GM21619 (cell line): ENCODE measurements around the gene BOD1.
A peak's percentile ranks its signal among the peaks of the same experiment; 100 is the strongest.

ENCODE experiments used
- ATAC-seq: cut with Tn5 transposase; IDR thresholded peaks from one replicate; pipeline ENCODE4 v1.9.1; 2021; ENCODE audit not compliant: unreplicated experiment

Gene BOD1

GRCh38 chr5:173581408-173582215 lies 34.8 kb downstream of the BOD1 start:
- peak; percentile 56 for ATAC-seq

DNA sequence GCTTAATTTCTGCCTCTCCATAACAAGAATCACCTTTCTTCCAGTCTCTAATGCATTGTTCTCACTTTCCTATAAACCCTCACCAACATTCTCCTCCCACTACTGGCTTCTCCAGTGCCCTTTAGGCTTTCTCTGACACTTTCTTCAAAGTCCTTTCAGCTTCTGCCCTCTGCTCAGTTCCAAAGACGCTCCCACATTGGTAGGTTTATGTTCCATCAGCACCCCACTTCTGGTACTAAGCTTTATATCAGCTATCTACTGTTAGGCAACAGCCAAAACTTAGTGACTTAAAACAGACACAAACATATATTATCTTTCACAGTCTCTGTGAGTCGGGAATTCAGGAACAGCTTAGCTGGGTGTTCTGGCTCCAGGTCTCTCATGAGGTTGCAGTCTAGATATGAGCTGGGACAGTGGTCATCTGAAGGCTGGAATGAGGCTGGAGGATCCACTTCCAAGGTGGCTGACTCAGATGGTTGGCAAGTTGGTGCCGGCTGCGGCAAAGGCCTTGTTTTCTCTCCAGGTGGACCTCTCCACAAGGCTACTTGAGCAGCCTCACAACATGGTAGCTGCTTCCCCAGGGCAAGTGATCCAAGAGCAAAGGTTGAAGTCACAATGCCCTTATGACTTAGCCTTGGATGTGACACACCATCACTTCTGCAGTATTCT lies 37.4 kb downstream of the BOD1 start:
- ATAC-seq, result no peak

- no peak for ATAC-seq
Observed at GRCh38 chr5:173577817-173578216, 38.6 kb downstream of the BOD1 start.

- ATAC-seq, result no peak
Observed at GRCh38 chr5:173577166-173577565, 39.3 kb downstream of the BOD1 start.

GRCh38 chr5:173575985-173576384 lies 40.5 kb downstream of the BOD1 start:
- no peak for ATAC-seq

- no peak for ATAC-seq
Observed at GRCh38 chr5:173574983-173575382, 41.5 kb downstream of the BOD1 start.

DNA sequence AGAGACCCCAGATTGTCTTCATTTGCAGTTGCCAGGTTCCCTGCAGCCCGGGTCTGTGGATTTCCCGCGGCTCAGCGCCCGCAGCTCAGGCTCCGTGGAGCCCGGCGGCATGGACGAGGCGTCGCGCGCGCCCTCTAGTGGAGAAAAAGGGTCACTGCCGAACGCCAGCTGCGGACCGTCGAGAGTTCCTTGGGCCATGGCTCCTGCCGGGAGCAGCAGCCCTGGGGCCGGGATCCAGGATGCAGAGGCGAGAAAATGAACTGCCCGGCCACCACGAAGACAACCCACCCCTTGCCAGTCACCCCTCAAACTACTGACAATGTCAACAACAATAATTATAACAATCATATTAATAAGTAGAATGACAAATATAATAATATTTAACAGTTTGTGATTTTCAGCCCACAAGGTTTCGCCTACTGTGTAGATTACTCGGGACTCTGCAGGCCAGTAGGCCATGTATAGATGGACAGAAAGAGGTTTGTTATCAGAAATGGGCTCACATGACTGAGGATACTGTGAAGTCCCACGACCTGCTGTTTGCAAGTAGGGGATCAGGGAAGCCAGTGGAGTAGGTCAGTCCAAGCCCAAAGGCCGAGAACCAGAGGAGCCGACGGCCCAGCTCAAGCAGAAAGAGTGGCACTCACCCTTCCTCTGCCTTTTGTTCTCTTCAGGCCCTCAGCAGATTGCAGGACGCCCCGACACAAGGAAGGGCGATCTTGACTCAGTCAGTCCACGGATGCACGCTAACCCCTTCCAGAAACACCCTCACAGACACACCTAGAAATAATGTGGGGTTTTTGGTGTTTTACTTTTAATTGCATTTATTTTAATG lies 43.1 kb downstream of the BOD1 start:
- peak; percentile 81 for ATAC-seq

GRCh38 chr5:173572431-173573125 lies 43.9 kb downstream of the BOD1 start:
- no peak for ATAC-seq

GRCh38 chr5:173570321-173571090 lies 45.9 kb downstream of the BOD1 start:
- ATAC-seq, result no peak

DNA sequence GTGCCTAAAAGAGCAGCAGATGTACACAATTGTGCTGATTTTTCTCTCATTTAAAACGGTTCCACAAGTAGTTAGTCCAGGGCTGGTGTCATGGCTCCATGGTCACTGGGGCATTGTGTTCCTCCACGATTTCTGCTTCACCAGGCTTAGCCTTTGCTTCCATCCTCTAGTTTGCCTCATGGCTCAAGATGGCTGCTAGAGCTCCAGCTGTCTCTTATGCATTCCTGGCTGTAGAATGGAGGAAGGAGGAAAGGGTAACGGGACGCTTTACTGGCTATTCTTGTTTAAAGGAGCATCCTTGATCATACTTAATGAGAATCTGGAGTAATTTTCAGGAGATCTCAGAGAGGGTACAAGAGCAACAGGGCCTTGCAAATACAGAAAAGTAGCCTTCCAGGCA lies 47.7 kb downstream of the BOD1 start:
- ATAC-seq, result no peak

DNA sequence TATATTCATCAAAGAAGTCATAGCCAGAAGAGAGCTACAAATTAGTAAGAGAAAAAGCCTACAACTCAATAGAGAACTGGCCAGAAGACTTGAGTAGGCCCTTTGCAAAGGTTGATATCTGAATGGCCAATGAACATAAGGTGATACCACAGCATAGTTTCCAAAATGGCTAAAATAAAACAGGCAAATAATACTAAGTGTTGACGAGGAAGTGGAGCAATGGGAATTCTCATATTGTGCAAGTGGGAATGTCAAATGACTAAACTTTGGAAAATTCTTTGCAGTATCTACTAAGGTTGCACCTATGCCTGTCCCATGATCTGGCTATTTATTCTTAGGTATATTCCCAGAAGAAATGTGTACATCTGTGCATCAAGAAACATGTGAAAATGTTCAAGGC lies 48.3 kb downstream of the BOD1 start:
- no peak for ATAC-seq

DNA sequence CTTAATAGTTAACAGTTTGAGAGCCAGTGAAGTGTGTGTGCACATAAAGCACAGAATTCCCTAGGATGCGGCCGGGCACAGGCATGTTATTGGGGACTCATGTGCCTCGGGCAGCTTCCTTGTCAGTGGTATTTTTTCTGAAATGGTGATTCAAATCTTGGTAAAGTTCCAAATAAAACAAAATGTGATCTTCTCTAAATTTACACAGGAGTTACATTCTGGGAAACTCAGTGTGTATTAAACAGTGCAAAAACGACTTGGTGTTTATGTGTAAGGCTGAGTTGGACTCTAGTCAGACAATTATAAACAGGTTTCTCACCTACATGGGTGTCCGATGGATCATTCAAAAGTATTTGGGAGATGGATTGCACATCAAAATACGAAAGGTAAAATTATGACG lies 48.9 kb downstream of the BOD1 start:
- no peak for ATAC-seq

GRCh38 chr5:173565491-173566072 lies 50.9 kb downstream of the BOD1 start:
- ATAC-seq, result no peak

GRCh38 chr5:173564106-173564505 lies 52.3 kb downstream of the BOD1 start:
- ATAC-seq, result no peak

DNA sequence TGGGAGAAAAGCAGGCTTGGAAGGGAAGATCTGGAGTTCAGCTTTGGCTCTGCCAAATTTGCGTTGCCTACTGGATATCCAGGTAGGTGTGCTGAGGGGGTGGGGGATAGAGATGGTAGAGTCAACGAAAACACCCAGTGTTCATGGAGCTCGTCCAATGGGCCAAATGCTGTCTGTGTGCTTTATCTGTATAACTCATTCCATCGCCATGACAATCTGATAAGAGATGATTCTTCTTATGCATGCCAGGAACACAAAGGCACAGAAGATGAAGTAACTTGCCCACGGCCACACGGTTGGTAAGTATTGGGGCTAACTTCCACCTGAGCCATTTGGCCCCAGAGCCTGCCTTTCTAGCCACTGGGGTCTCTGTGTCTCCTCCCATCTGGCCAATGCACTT lies 53.2 kb downstream of the BOD1 start:
- no peak for ATAC-seq

DNA sequence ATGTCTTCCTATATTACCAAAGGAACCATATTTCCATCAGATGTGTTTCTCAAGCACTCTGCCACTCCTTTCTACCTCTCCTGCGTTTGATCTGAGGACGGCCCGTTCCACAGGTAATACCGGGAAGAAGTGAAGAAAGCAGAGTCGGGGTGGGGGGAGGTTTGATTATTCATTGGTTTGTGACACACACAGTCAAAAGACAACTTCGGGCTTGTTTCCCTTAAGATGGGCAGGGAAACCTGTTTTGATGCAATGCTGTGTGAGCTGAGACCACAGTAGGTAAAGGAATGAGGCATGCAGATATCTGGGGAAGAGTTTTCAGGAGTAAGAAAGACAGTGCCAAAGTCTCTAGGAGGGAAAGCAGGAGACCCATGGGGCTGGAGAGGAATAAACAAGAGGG lies 54.0 kb downstream of the BOD1 start:
- ATAC-seq, result no peak
